ENCODE data around the gene LIMA1. TPM values are rescaled to one million over a fixed set of nuclear protein-coding genes. Genes with fewer than 3 reads are reported as not detected.
"Not testable (repeated sequence)": the region's sequence is repeated elsewhere in the genome, so short reads cannot be mapped to it uniquely, and the experiment has no call there.

Gene LIMA1
- total RNA-seq, 1 donor from 2014 or later: 85.7 TPM

DNA sequence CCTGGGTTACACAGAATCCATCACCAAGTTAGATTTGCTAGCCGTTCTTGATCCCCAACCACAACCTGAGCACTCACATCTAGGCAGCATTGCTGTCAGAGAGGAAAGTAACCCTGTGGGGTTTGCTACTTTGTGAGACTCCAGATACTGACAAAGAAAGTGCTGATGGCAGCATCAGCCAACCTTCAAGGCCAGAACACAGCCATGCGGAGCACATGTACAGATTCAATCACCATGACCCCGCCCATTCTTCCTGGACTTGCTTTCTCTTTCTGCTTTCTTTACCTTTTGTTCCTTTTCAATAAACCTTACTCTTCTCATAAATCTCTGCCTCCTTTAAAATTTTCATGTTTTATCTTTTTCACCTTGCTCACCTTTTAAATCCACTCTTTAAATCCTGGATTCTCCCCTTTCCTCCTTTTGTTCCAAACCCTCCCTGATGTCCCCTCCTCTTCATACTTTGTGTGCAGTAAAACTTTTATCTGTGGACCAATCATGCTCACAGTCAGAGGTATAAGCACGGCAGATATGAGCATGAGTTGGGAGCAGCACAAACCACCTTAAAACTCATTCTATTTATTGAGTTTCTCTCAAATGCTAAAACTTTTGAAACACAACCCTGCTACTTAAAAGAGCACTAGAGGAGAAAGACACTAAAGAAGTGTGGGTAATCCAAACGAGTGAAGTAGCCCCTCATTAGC lies 94.3 kb downstream of the LIMA1 start:
- intact Hi-C loops (cut with micrococcal nuclease): loop anchor here (5.0 to 10.0 kb wide), 2 partner anchors 33 to 56 kb away; no protein-coding TSS in a partner anchor

DNA sequence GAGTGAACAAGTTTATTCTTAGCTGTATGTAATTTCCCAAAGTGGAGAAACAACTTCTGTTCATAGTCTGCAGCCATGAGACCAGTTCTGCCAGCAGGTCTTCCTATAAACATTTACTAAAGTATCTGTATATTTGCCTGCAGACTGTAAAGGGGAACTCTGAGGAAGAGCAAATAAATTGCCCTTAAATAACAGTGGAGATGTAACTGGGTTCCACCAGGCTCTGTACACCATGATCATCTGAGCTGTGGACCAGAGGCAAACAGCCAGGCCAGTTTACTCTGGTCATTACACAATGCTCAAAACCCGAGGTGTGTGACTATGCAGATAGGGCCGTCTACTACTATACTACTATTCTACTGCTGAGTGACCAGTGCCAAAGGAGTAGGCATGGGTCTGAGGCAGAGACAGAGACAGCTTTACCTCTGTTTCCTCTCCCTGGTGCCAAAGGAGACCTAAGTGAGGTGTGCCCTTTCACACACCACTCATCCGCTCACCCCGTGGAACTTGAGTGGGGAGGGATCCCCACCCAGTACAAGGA lies 95.0 kb downstream of the LIMA1 start:
- intact Hi-C loops (cut with micrococcal nuclease): loop anchor here (5.0 to 10.0 kb wide), 2 partner anchors 34 to 56 kb away; no protein-coding TSS in a partner anchor

DNA sequence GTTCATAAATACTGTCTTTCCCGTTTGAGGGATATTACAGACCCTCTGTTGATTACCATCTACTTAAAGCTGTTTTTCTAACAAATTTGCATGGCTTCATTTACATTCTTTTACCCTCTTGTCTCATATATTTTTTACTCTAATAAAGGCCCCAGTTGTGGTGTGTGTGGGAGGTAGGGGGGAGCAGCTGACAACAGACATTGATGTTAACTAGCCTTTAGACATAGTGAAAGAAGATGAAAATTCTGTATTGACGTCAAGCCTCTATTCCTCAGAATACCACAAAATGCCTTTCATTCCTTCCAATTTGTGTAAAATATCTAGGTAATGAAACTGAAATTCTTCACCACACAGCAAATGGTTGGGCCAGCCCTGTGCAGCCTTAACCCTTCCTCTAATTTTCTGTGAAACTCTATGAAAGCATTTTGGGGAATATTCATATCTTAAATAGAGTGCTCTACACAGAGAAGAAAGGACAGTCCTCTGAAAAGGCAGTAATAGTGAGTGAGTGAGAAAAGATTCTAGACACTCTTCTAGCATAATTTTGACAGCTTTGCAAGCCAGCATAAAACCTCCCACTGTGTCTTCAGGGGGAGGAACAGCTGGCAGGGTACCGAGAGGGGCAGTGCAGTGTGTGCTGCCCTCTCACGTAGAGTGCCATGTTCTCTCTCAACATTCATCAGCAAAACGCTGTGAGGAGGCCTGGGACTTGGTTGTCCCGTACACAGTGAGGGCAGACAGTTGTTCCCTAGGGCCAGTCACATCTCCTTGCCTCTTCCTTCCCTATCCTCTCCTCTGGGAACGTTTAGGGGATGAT lies 96.0 kb downstream of the LIMA1 start:
- intact Hi-C loops (cut with micrococcal nuclease): loop anchor here (5.0 to 10.0 kb wide), 2 partner anchors 35 to 58 kb away; no protein-coding TSS in a partner anchor

DNA sequence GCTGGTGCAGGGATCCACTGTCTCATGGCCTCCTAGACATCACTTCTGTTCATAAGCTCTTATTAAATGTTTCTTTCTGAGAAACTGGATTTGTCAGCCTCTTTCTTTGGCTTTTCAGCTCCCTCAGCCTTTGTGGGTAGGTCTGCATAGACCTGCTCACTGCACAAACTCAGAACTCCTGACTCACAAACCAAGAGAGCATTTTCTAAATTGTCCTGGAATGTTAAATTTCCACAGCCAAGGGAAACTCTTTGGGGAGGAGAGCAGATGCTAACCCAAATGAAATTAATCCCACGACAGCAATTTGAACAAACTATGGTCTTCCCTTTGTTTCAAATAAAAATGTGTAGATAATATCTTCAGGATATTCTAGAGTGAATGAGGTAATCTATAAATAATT lies 96.6 kb downstream of the LIMA1 start:
- intact Hi-C loops (cut with micrococcal nuclease): loop anchor here (5.0 to 10.0 kb wide), 2 partner anchors 36 to 58 kb away; no protein-coding TSS in a partner anchor

DNA sequence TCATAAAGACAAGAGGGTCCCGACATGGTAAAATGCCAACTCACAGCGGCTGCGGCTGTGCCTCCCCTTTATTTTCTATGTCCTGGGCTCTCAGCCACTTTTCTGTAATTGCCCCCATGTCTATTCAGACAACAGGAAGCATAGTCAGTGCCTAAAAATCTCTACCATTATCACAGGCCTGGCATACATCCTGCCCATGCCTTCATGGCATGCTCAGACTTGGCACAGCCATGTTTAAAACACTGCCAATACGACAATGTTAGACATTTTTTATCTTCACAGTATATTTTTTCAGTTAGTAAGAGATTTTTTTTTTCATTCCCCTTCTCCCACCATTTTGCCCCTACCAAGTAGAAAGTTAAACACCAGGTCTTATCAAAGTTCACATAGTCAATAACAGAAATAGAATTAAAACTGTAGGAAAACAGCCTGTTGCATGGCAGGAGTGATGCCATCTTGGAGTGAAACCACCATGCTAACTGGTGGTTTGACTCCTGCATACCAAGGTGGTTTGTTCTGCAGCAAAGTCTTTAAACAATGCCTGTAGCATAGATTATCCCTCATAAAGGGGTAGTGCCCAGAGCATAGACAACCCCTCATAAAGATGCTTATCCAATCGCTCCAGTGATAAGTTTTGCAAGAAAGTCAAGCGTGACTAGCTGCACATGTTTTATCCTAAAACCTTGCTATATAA lies 97.2 kb downstream of the LIMA1 start:
- intact Hi-C loops (cut with micrococcal nuclease): loop anchor here (5.0 to 10.0 kb wide), 2 partner anchors 36 to 59 kb away; no protein-coding TSS in a partner anchor

DNA sequence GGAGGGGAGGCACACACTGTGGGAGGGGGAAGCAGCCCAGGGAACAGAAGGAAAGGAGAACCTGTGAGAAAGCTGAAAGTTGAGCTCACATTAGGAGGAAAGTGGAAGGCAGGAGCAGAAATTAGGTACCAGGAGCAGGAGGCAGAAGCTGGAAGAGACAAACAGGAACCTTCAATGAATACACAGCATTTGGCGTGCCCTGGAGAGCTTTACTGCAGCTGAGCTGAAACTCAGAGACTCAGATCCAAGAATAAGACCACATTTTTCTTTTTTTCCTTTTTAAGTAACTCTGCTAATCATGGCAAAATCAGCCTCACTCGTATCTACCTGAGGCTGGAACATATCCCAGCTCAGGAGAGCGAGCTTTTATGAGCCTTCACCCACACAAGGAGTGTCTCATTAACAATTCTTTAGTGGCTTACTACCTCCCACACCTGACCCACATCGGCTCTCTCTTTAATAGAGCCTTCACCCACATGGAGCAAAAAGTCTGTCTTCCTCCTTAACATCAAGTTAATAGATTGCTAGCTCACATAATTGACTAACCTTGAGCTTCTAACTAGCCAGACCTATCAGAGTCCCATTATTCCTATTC lies 97.9 kb downstream of the LIMA1 start:
- intact Hi-C loops (cut with micrococcal nuclease): loop anchor here (5.0 to 10.0 kb wide), 2 partner anchors 37 to 59 kb away; no protein-coding TSS in a partner anchor

DNA sequence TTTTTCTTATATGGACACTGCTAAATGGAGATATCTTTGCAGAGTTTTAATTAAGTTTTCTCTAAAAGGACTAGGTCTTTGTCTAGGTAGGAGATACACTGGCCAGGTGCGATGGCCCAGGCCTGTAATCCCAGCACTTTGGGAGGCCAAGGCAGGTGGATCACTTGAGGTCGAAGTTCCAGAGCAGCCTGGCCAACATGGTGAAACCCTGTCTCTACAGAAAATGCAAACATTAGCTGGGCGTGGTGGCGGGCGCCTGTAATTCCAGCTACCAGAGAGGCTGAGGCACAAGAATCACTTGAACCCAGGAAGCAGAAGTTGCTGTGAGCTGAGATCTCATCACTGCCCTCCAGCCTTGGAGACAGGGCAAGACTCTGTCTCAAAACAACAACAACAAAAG lies 99.1 kb downstream of the LIMA1 start:
- intact Hi-C loops (cut with micrococcal nuclease): loop anchor here (10.0 kb wide), 1 partner anchor 61 kb away; no protein-coding TSS in a partner anchor

DNA sequence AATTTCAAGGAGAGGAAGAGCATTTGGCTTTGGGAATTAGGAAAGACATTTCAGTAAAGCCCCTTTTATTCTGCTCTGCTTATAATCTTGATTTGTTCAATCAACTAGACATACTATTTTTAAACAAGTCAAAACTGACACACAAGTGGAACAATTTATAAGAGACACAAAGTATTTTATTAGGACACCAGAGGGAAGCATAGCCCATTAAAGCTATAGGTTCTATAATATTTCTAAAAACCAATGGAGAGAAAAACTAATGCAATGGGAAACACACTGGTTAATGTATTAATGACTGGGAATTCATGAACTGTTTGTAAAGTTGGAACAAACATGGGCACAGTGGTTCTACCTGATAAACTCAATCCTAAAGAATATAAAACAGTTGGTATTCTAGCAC lies 100.9 kb downstream of the LIMA1 start:
- intact Hi-C loops (cut with micrococcal nuclease): loop anchor here (10.0 kb wide), 1 partner anchor 62 kb away; no protein-coding TSS in a partner anchor

DNA sequence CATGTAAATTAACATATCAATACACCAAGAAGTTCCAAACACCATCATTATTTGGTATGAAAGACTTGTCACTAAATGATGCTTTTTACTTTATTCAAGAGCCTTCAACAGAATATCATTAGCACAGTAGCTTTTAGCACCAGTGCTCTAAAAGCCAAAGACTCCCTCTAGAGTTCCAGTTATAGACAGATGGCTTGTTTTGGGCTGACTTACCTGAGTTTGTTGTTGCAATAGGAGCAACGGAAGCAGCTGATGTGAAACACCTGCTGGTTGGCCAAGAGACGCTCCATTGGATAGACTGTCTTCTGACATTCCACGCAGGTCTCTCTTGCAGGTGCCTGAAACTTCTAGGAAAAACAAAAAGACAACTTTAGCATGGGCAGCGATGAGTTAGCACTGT lies 101.6 kb downstream of the LIMA1 start:
- intact Hi-C loops (cut with micrococcal nuclease): loop anchor here (10.0 kb wide), 1 partner anchor 63 kb away; no protein-coding TSS in a partner anchor

DNA sequence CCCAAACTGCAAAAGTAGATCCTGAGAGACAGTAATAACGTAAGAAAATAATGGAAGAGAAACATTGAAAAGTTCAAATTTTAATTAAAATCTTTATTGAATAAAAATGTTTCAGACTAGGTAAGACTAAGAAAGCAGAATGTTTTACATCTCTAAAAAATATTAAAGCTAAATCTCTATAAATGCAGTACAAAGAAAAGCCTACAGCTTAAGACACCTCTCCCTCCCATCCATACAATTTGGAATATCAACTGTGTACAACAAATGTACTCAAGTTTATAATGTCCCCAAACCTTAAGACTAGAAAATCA lies 107.6 kb downstream of the LIMA1 start:
- intact Hi-C loops (cut with micrococcal nuclease): loop anchor here (1.0 kb wide), 3 partner anchors 43 to 100 kb away; partner anchors contain the start of gene SMARCD1

DNA sequence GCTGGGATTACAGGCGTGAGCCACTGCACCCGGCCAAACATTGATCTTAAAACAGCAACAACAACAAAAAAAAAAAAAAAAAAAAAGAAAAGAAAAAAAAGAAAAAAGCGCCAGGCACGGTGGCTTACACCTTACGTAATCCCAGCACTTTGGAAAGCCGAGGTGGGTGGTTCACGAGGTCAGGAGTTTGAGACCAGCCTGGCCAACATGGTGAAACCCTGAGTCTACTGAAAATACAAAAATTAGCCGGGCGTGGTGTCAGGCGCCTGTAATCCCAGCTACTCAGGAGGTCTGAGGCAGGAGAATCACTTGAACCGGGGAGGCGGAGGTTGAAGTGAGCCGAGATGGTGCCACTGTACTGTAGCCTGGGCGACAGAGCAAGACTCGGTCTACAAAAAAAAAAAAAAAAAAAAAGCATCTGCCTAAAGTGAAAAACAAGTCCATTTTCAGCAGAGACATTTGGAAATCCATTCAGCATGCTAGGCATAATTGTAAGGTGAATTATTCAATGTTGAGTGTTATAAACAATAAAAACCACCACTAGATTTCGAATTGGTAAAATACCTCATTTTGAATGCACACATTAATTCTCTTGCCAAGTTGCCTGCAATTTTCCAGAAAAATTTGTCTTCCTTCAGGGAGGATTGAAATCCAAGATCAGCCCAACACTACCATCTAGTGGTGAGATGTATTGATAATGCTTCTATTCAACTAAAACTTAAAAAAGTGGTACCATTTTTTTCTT lies 108.2 kb downstream of the LIMA1 start:
- intact Hi-C loops (cut with micrococcal nuclease): loop anchor here (1.0 kb wide), 3 partner anchors 43 to 100 kb away; partner anchors contain the start of gene SMARCD1

DNA sequence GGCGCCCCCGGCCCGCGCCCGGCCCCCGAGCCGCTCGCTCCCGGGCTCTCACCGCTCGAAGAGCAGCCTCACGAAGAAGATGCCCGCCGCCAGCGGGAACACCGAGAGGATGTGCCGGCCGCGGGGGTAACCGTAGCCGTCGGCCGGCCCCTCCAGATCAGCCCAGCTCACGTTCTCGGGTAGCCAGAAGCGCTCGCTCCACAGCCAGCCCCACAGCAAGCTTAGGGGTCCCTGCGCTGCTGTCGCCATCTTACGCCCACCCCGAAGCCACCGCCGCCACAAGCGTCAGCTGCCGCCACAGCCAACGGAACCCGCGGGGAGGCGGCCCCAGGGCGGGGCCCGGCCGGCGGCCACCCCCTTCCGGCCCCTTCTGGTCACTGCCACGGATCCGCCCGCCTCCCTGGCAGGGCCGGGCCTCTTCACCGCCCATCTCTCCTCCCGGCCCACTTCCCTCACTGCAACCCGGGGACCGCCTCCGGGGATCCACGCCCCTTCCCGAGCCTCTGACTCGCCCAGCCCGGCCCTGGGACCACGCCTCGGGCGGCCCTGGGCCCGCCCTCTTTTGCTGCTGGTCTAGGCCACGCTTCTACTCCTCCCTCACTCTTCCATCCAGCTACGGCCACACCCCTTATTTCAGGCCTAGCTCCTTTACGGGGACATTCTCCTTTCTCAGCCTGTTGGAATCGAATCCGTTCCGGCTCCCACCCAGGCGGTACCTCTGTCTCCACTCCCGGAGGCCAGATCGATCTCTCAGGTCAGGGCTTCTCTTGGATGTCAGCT lies 116.1 kb downstream of the LIMA1 start, which contains the start of gene CERS5:
Gene CERS5, minus strand, starts transcription at position 321 of the 780 bp plus-strand sequence. Its CDS starts 72 bp downstream, at position 249.
- intact Hi-C loops (cut with micrococcal nuclease): loop anchor here (1.0 to 10.0 kb wide), 4 partner anchors 55 to 878 kb away; partner anchors contain the start of genes COX14, LARP4, LETMD1 and SMARCD1

DNA sequence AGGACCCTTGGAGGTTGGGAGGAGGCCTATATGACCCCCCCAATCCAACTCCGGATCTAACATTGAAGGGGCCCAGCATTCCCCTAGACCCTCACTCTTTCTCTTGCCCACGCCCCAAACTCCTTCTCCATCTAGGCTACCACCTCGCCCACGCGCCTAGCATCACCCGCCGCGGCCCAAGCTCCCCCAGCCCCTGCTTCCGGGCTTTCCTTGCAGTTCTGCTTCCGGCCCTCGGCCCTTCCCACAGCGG lies 116.6 kb downstream of the LIMA1 start:
- intact Hi-C loops (cut with micrococcal nuclease): loop anchor here (1.0 to 10.0 kb wide), 4 partner anchors 54 to 878 kb away; partner anchors contain the start of genes COX14, LARP4, LETMD1 and SMARCD1

DNA sequence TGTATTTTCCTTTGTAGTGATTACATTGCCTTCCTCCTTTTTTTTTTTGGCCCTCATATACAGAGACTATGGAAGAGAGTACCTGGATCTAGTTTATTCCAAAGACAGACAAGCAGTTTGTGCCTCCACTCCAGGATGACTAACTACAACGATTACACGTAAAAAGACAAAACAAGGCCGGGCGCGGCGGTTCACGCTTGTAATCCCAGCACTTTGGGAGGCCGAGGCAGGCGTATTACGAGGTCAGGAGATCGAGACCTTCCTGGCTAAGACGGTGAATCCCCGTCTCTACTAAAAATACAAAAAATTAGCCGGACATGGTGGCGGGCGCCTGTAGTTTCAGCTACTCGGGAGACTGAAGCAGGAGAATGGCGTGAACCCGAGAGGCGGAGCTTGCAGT lies 118.4 kb downstream of the LIMA1 start:
- intact Hi-C loops (cut with micrococcal nuclease): loop anchor here (10.0 kb wide), 1 partner anchor 880 kb away; the partner anchor contains the start of gene LETMD1

DNA sequence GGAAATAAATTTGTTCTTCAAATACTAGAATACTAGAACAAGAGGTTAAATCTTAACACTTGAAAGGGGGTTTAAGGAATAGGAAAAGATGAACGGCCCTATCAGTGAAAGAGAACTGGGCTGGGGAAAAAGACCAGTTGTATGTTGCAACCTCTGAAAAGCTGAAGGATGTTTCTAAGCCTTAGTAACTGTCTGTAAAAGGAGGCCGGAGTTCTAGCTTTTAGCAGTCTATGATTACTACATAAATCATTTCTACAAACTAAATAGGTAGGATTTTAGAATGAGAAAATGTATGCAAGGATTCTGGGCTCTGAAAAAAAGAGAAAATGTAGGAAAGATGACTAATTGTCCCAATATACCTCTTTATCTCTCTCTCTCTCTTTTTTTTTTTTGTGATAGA lies 121.1 kb downstream of the LIMA1 start:
- intact Hi-C loops (cut with micrococcal nuclease): loop anchor here (10.0 kb wide), 1 partner anchor 883 kb away; the partner anchor contains the start of gene LETMD1

DNA sequence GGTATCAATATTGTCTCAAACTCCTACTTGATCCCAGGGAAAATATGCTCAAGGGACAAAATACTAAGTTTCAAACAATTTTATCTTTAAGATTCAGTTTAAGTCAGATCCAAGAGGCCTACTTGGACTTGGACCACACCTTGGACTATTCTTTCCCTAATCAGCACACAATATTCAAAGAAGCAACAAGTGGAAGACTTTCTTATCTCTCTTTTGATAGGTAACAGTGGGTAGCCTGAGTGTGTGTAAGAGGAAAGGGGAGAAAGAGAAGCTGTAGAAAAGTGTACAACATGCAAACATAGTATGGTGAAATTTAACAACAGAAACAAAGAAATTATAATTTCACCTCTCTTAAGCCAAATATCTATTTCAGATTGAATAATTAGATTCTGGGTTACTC lies 122.7 kb downstream of the LIMA1 start:
- intact Hi-C loops (cut with micrococcal nuclease): loop anchor here (10.0 kb wide), 1 partner anchor 884 kb away; the partner anchor contains the start of gene LETMD1

DNA sequence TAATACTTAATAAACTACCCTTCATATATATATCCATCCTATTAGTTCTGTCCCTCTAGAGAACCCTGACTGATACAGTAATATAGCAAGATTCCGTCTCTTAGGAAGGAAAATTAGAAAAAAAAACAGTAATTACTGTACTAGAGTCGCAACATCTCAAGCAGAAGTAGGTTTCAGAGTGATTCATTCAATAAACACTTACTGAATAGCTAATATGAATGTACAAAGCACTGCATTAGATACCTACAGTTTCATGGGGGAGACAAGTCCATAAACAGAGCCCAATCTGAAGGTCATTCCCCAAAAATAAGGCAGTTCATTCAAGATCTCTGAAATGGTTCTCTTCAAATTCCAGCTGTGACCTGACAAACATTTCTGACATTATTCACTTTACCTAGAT lies 126.1 kb downstream of the LIMA1 start:
- intact Hi-C loops (cut with micrococcal nuclease): no loop called here

DNA sequence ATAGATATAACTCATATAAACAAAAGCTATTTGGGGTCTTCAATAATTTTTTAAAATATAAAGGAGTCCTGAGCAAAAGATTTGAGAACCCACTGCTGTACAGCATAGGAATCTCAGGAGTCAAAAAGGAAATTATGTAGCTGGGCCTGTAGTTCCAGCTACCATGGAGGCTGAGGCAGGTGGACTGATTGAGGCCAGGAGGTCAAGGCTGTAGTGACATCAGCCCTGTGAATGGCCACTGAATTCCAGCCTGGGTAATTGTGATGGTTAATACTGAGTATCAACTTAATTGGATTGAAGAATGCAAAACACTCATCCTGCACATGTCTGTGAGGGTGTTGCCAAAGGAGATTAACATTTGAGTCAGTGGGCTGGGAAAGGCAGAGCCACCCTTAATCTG lies 126.7 kb downstream of the LIMA1 start:
- intact Hi-C loops (cut with micrococcal nuclease): no loop called here

DNA sequence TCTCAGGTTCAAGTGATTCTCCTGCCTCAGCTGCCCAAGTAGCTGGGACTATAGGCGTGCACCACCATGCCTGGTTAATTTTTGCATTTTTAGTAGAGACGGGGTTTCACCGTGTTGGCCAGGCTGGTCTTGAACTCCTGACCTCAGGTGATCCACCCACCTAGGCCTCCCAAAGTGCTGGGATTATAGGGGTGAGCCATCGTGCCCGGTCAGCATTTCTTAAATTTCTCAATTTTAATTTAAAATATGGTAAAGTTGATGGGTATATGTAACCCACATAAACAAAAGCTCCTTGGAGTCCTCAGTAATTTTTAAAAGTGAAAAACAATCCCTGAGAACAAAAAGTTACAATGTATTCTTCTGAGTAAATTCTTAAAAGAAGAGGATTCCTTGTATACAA lies 128.4 kb downstream of the LIMA1 start:
- intact Hi-C loops (cut with micrococcal nuclease): not testable (repeated sequence)
